Mammary epithelial cell (primary cell): ENCODE results near the gene YRDC.

Experiments used
- CTCF ChIP-seq, 2 donors: IDR thresholded peaks in 1 of 2; conservative IDR thresholded peaks in 1 of 2; 2 replicates each; pipeline ENCODE4 v1.5.1; 2011 to 2012; ENCODE audit warnings: inconsistent platforms in 2 of 2, low read length in 2 of 2, mild to moderate bottlenecking in 2 of 2, control low read depth in 1 of 2, low read depth in 1 of 2; ENCODE audit not compliant: insufficient read depth in 1 of 2; ENCODE audit errors: extremely low read depth in 1 of 2
- EZH2 ChIP-seq: IDR thresholded peaks from 2 replicates; pipeline ENCODE4 v1.6.1; 2012; ENCODE audit warnings: low read length, inconsistent platforms, borderline replicate concordance

- TF ChIP-seq CTCF (conservative IDR thresholded peaks at IDR 0.05 in 1 of 2, IDR thresholded peaks at IDR 0.05 in 1 of 2; ENCODE audit: extremely low read depth in 1 of 2, insufficient read depth in 1 of 2, low read depth in 1 of 2, low read length in 2 of 2) (no peak), EZH2 (no peak)
Observed at GRCh38 chr1:37825506-37825905, 17.5 kb upstream of the YRDC start.
